Stimulated activated CD8-positive, alpha-beta memory T cell treated with anti-CD3 and anti-CD28 coated beads, Interleukin-4, amount 100 ng/mL, for 4 hours (primary cell): ENCODE results near the gene H2AZ2.

Experiments
- DNase-seq, 2 donors: peaks; one replicate each; pipeline ENCODE4 v3.0.0-alpha.2; 2020; ENCODE audit warnings: low read depth in 2 of 2, low spot score in 1 of 2

Gene H2AZ2

DNA sequence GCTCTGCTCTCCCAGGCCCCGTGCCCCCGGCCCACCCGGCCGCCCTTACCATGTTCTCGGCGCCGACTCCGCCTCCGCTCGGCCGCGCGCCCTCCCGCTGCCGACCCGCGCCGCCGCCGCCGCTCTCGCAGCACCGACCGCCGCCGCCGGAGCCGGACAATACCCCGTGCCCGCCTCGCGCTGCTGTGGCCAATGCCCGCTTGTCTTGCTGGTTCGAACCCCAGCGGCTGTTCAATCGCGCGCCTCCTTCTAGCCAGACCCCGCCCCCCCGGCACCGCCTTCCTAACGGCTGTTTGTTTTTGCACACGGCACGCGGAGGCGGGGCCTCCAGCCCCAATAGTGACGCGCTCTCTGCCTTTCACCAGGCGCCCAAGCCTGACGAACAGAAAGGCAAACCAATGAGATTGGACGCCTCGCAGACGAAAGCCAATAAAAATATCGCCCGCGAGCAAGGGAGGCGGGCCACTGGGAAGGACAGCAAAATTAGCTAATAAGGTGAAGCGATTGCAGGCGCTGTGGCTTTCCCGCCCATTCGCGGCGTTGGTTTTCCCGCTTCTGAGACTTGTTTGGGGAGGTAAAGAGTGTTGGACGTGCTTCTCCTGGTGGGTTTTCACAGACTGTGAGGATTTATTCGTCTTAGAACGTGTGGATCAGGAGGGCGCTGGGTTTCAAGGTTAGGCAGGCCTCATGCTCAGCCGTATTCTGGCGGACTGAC is at the start of gene H2AZ2:
H2AZ2 (minus strand) TSS at position 168 of the 715 bp plus-strand sequence; CDS start at position 52, 116 bp downstream.
- peak; percentile 99 to 100 for DNase-seq

- DNase-seq: no peak
These were observed 49.4 kb upstream of the H2AZ2 start for GRCh38 chr7:44897309-44897708.

GRCh38 chr7:44894888-44895580 is 47.1 kb upstream of the H2AZ2 start:
- no peak for DNase-seq

DNA sequence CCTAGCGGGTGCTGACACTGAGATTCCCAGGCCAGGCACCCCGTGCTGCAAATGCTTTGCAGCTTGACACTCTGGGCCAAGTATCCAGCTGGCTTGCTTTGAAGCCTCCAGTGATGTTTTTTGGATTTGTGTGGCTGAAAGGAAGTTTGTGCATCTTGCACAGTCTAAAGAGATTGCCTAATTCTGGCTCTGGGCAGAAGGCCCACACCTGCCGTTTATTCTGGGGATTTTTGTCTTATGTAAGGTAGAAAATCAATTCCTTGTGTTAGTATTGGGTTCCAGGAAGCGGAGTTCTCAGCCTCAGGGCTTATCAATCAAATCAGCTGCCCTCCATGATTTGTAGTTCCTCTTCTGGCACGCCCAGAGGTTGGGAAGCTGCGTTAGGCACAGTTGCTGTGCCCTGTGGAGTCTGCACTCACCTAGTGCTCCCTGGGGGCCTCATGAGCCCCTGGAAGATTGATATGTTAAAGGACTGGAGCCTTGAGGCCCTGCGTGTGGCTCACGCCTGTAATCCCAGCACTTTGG is 45.9 kb upstream of the H2AZ2 start:
- no peak for DNase-seq

GRCh38 chr7:44891791-44892190 is 43.9 kb upstream of the H2AZ2 start:
- DNase-seq: no peak

DNA sequence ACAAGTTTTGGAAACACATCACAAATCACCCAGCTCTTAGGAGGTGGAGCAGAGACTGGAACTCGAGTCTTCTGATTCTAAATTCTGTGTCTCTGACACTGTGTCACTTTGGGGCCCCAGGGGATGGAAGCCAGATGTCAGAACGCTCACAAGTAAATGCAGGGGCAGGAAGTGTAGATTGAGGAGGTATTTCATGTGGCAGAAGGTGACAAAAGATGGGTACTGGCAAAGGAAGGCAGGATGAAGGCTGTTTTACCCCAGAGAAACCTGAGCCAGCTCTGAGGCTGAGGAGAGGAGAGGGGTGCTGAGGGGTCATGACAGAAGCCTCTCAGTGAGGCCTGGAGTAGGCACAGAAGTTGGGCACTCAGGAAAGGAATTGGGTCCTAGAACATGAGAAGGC is 43.5 kb upstream of the H2AZ2 start:
- DNase-seq: no peak

GRCh38 chr7:44889086-44889781 is 41.3 kb upstream of the H2AZ2 start:
- DNase-seq: no peak

GRCh38 chr7:44887293-44887692 is 39.4 kb upstream of the H2AZ2 start:
- DNase-seq: no peak

- DNase-seq: peak; percentile 92 to 93
These were observed 37.8 kb upstream of the H2AZ2 start, which contains the start of gene PURB for GRCh38 chr7:44885394-44886317. TSS of gene PURB (minus strand) at chr7:44885530. CDS start at chr7:44885348, 182 bp downstream.

GRCh38 chr7:44884621-44885393 is 36.9 kb upstream of the H2AZ2 start:
- DNase-seq: peak; percentile 17 to 18

- no peak for DNase-seq
These were observed 36.2 kb upstream of the H2AZ2 start for GRCh38 chr7:44883961-44884620.

DNA sequence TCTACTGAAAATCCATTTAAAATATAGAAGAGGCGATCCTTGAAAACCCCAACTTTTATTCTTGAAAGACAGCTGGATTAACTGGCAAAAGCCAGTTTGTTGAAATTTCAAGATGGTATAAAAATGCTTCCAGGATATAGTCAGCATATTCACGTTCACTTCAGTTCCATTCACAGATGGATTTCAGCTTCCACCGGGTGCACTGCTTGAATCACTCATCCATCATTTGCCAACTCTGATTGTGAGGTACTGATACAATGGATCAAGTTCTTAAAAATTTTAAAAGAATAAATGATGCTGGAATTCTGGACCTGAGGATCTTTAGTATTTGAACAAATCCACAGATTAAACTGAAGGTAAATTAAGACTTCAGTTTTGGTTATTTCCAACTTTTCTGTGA is 35.0 kb upstream of the H2AZ2 start:
- DNase-seq: no peak

GRCh38 chr7:44881610-44882009 is 33.7 kb upstream of the H2AZ2 start:
- DNase-seq: no peak

DNA sequence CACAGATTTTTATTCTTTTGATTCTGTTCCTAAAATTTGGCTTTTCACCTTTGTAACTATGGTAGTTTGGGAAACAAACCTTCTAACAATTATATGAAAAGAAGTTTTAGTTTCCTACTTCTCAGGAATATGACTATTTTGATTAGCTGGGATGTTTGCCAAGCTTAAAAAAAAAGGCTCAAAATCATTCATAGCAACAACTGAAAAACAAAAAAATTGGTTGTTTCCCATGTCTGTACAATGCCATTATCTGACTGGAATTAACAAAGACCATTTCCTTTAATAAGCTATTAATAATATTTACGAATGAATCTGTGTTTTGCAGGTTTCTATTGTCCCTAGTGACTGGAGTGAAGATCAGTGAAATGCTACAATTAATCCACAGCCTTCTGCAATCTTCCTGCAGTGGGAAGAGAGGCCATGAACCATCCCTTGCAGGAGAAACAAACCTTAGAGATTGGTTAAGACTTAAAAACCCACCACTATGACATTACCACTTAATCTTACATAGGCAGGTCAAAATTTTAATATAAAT is 33.2 kb upstream of the H2AZ2 start:
- DNase-seq: no peak

- DNase-seq: no peak
These were observed 32.6 kb upstream of the H2AZ2 start for GRCh38 chr7:44880317-44881018.

DNA sequence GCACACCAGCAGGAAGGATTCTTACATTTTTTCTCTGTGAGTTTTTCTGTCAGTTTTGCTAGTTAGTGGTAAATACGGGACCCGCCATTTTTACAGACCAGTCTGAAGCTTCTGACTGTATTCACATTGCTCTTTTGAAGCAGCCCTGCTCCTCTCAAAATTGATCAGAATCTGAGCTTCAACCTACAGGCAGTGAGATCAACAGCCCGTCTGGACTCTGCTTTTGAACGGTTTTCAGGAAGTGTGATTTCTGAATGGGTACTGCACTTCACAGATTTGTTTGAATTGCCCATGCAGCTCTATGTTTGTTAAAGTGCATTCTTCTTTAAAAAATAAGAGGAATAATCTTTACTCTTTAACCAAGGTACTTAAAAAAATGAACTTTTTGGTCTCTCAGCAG is 28.5 kb upstream of the H2AZ2 start:
- DNase-seq: no peak

GRCh38 chr7:44875241-44875640 is 27.4 kb upstream of the H2AZ2 start:
- DNase-seq: no peak

GRCh38 chr7:44872787-44873186 is 24.9 kb upstream of the H2AZ2 start:
- no peak for DNase-seq
